ENCODE measurements around the gene RARA. TPM values are rescaled to one million over a fixed set of nuclear protein-coding genes. Genes with fewer than 3 reads are reported as not detected.
"Not testable (repeated sequence)": the region's sequence is repeated elsewhere in the genome, so short reads cannot be mapped to it uniquely, and the experiment has no call there.

RARA gene
- total RNA-seq, 1 experiment from 2014 or later = 17.7 TPM

DNA sequence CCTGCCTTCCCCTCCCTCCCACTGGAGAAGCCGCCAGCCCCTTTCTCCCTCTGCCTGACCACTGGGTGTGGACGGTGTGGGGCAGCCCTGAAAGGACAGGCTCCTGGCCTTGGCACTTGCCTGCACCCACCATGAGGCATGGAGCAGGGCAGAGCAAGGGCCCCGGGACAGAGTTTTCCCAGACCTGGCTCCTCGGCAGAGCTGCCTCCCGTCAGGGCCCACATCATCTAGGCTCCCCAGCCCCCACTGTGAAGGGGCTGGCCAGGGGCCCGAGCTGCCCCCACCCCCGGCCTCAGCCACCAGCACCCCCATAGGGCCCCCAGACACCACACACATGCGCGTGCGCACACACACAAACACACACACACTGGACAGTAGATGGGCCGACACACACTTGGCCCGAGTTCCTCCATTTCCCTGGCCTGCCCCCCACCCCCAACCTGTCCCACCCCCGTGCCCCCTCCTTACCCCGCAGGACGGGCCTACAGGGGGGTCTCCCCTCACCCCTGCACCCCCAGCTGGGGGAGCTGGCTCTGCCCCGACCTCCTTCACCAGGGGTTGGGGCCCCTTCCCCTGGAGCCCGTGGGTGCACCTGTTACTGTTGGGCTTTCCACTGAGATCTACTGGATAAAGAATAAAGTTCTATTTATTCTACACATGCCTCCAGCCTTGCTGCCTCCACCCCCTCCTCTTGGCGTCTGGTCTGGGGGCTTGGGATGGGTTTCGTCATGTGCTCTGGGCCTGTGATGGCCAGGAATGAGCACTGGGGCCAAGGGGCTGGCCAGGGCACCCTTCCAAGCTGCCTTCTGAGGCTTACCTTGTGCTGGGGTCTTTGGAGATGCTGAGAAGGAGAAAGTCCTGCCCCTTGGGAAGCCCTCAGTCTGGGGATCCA is 48.3 kb downstream of the RARA start:
- DNase-seq (ENCODE audit: low spot score) = no peak

DNA sequence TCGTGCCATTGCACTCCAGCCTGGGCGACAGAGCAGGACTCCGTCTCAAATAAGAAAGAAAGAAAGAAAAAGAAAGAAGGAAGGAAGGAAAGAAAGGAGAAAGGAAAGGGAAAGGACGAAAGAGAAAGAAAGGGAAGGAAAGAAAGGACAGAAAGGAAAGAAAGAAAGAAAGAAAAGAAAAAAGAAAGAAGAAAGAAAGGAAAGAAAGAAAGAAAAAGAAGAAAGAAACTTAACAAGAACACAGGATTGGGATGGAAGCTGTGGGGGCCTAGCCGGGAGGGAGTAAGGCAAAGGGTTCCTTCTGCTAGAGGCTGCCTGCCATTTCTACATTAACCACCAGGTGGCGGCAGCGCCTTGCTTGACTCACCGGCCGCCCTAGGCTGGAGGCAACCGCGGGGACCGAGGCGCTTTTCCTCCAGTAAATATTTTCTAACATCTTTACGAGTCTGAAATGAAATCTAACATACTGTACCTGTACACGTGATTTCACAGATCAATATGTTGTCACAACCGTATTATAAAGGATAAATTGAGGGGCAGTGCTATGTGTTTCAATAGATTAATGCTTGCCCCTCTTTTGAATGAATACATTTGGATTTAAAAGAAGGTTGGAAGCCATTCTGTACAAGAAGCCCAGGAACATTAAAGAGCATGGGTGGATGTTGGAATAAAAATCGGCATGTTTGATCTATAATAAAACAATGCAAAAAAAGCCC is 49.5 kb downstream of the RARA start:
- peak; percentile 69 for DNase-seq (ENCODE audit: low spot score)

DNA sequence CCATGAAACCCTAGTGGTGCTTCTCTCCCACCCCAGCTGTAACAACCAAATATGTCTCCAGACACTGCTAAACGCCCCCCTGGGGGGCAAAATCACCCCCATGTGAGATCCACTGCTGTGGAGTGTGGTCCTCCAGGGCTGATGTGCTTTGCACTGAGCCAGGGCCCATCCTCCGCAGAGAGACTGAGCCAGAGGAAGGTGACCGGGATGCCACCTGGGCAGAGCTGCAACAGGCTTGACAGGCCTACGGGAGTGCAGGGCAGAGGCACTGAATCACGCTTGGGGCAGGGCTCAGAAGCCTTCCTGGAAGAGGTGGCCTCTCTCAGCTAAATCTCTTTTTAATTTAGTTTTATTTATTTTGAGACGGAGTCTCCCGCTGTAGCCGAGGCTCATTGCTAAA is 51.1 kb downstream of the RARA start:
- no peak for DNase-seq (ENCODE audit: low spot score)

- DNase-seq (ENCODE audit: low spot score) = no peak
Observed at GRCh38 chr17:40361063-40361924, 52.3 kb downstream of the RARA start.

- DNase-seq (ENCODE audit: low spot score) = no peak
Observed at GRCh38 chr17:40361925-40362695, 53.1 kb downstream of the RARA start.

DNA sequence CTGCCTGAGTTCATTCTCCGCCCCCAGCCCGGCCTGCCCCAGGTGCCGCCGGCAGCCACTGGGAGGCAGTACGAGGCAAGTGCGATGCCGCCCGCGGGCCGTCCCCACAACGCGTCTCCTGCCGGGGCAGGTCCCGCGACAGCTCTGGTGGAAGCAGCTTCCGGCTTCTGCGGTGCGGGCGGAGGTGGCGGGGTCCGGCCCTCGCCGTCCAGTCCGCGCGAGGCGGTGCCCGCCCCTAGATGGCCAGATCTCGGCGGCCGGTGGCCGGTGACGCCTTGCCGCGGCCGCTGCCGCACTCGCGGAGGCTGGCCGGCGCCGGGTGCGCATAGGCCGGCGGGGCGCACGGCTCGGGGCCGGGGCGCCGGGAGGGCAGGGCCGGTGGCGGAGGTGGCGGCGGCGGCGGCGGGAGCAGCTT is 53.7 kb downstream of the RARA start:
- peak; percentile 84 for DNase-seq (ENCODE audit: low spot score)

GRCh38 chr17:40363111-40363827 is 54.3 kb downstream of the RARA start:
- no peak for DNase-seq (ENCODE audit: low spot score)

DNA sequence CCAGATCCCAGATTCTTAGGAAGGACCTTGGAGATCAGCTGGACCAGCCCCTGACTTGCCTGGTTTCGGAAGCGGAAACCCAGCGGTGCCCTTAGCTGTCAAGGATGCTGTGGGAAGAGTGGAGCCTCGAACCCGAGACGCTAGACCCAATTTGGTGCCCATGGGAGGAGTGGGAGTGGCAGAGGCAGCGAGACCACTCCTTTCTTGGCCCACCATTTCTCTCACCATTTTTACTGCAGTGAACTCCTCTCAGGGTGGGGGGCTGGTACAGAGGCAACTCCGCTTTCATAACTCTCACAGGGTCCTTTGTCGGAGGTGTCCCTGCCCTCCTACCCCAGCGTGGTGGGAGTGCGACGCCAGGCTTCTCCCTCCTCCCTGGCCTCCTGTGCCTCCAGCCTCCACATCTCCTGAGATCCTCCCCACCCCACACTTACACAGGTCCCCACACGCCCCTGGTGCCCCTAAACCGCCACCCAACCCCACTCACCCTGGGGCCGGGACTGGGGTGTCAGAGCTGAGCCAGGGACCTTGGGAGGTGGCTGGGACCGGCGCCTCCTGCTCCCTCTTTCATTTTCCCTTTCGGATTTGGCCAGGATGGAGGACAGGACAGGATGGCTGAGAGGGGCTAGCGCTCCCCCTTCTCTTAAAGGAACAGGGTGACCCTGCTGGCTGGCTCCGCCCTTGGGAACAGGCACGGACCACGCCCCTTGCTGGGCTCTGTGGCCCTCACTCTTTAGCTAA is 55.3 kb downstream of the RARA start, which contains the start of gene GJD3:
Gene GJD3, minus strand, starts transcription at position 617 of the 741 bp plus-strand sequence. CDS start 922 bp downstream, outside the sequence.
- no peak for DNase-seq (ENCODE audit: low spot score)

- DNase-seq (ENCODE audit: low spot score) = no peak
Observed at GRCh38 chr17:40364906-40365305, 55.9 kb downstream of the RARA start.

DNA sequence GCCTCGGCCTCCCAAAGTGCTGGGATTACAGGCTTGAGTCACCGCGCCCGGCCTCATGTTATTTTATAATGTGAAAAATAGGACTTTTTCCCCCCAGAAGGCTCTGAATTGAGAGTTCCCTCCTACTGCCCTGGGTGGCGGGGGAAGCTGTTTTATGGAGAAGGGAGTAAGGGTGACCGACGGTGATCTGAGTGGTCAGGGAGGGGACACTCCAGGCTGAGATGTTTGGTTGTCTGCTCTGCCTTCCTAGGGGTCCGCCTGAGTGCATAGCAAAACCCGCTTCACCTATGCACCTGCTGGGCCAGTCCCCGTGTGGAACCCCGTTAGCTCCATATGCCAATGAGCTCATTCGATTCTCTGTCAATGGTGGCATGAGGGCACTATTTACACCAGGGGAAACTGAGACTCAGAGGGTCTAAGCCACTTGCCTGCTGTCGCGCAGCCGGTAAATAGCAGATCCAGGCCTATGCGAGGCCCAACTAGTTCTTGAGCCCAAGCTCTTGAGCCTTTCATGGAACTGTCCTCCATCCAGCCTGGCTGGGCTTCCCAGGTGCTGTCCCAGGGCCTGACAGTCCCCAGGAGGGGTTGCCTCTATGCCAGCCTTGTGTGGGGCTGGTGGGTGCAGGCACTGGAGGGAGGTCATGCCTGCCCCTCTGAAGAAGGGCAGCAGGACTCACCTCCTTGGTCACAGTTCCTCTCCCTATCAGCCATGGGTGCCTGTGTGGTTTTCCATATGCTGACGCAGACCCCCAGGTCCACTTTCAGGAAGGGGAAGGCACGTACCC is 57.3 kb downstream of the RARA start:
- DNase-seq (ENCODE audit: low spot score) = no peak

- no peak for DNase-seq (ENCODE audit: low spot score)
Observed at GRCh38 chr17:40366861-40367518, 58.0 kb downstream of the RARA start.

DNA sequence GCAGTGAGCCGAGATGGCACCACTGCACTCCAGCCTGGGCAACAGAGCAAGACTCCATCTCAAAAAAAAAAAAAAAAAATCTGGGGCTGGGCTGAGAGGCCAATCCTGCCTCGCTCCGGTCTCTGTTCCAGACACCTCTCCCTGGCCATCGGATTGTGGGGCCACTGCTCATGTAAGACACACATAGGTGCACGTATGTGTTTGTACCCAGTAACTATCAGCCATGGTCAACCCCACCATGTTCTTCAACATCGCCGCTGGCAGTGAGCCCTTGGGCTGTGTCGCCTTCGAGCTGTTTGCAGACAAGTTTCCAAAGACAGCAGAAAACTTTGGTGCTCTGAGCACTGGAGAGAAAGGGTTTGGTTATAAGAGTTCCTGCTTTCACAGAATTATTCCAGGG is 58.7 kb downstream of the RARA start:
- not testable (repeated sequence) for DNase-seq (ENCODE audit: low spot score)

DNA sequence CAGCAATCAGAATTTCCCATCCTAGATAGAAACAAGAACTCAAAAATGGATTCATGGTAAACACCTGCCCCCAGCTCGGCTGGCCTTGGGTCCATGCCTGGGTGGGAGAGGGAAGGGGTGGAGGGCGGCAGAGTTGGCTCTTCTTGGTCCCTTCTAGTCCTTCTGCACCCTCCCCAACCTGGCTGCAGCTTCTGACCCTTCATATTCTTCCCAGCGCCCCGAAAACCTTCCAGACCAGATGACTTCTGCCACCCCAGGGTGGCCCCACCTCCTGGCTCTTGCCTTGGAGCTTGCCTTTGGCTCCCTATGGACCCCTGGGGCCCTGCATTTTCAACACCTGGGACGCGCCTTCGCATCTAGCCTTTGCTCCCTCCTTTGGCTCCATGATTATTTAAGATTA is 60.9 kb downstream of the RARA start:
- no peak for DNase-seq (ENCODE audit: low spot score)

- DNase-seq (ENCODE audit: low spot score) = no peak
Observed at GRCh38 chr17:40371261-40371929, 62.4 kb downstream of the RARA start.

- no peak for DNase-seq (ENCODE audit: low spot score)
Observed at GRCh38 chr17:40372031-40372430, 63.1 kb downstream of the RARA start.

DNA sequence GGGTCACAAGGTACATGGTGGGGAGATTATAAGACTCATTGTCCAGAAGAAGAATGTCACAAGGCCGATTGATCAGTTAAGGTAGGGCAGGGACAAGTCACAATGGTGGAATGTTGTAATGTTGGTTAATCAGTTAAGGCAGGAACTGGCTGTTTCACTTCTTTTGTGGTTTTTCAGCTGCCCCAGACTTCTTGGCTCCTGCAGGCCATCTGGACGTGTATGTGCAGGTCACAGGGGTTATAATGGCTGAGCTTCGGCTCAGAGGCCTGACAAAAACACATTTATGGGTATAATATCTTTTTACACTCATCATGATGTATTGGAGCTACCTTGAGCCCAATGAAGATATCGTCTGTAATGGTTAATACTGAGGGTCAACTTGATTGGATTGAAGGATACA is 63.7 kb downstream of the RARA start:
- DNase-seq (ENCODE audit: low spot score) = not testable (repeated sequence)

DNA sequence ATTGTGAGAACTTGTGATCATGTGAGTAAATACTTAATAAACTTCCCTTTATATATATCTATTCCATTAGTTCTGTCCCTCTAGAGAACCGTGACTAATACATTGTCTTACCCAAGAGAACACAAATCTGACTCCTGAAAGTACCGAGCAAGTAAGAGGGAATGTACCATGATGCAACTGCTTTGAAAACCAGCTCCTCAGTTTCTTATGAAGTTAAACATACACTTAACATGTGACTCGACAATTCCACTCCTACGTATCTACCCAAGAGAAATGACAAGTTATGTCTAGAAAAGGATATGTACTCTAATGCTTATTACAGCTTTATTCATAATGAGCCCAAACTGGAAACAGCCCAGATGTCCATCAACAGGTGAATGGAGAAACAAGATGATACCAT is 64.3 kb downstream of the RARA start:
- no peak for DNase-seq (ENCODE audit: low spot score)

- DNase-seq (ENCODE audit: low spot score) = no peak
Observed at GRCh38 chr17:40373999-40374398, 65.0 kb downstream of the RARA start.
